Stimulated activated CD4-positive, alpha-beta T cell treated with anti-CD3 and anti-CD28 coated beads, TNF-alpha, amount 100 ng/mL, for 4 hours (primary cell): ENCODE results near the gene FLVCR1.
"Not testable (repeated sequence)": the region's sequence is repeated elsewhere in the genome, so short reads cannot be mapped to it uniquely, and the experiment has no call there.

Experiments
- DNase-seq, 3 experiments: peaks; one replicate each; pipeline ENCODE4 v3.0.0-alpha.2; 2020; ENCODE audit warnings: low read depth in 3 of 3

Gene FLVCR1

GRCh38 chr1:212860713-212861581 lies 2.9 kb downstream of the FLVCR1 start:
- DNase-seq: no peak

GRCh38 chr1:212862111-212862690 lies 4.1 kb downstream of the FLVCR1 start:
- no peak for DNase-seq

GRCh38 chr1:212863345-212863744 lies 5.3 kb downstream of the FLVCR1 start:
- DNase-seq: not testable (repeated sequence)

DNA sequence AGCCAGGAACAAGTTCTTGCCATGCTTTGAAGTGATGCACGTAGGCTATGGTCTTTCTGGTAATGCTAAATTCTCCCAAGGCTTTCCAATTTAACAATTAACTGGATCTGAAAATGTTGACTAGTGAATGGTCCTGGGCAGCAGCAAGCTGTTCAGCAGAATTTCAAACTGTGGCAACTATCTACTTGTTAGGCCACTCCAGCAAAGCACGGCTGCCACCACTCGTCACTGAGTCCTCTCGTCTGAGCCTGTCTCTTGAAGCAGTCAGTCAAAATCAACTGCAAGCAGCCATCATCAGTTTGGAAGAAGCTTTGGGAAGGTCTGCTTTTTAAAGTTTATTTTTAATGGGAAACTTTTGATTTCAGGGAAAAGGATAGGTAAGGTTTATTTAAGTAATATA lies 6.1 kb downstream of the FLVCR1 start:
- DNase-seq: no peak

DNA sequence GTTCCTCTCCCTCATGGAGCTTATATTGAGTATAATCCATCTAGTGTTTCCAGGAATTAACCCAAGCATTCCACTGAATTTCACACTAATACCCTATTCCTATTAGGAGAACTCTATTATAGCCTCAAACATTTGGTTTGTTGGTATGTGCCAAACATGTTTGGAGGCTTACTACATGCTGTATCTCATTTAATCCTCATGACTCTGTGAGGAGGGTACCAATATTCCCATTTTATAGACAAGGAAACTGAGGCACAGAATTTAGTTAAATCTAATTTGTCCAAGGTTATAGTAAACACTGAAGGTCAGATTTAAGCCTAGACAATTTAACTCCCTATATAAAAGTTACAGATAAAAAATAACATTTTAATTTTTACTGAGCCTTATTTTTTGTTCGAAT lies 9.1 kb downstream of the FLVCR1 start:
- DNase-seq: no peak

- DNase-seq: no peak
Measured at GRCh38 chr1:212871976-212872375, 13.9 kb downstream of the FLVCR1 start.

GRCh38 chr1:212873518-212873917 lies 15.4 kb downstream of the FLVCR1 start:
- no peak for DNase-seq

- no peak for DNase-seq
Measured at GRCh38 chr1:212878418-212878817, 20.3 kb downstream of the FLVCR1 start.

DNA sequence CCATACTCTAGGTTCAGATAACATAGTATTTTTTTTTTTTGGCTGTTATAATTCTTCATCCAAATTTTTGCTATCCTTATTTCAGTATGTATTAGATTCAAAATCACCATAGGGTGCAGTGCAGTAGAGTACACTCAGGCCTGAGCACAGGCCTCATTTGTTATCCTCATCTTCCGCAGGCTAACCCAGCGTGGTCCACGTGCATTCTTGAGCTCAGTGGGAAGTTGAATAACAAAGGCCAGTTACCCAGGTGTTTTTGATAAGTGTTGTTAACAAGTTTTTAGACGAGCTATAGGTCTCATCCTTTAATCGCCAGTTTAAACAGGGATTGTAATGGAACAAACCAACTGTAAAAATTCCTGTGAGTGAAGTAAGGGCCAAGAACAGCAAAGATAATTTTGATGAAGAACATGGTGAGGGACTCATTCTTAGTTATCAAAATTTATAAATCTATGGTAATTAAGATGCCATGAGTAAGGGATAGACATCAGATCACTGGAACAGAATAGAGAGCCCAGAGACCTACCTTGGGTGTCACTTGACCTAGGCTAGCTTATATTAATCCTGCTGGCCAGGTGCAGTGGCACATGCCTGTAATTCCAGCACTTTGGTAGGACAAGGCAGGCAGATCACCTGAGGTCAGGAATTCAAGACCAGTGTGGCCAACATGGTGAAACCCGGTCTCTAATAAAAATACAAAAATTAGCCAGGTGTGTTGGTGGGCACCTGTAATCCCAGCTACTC lies 22.0 kb downstream of the FLVCR1 start:
- no peak for DNase-seq

DNA sequence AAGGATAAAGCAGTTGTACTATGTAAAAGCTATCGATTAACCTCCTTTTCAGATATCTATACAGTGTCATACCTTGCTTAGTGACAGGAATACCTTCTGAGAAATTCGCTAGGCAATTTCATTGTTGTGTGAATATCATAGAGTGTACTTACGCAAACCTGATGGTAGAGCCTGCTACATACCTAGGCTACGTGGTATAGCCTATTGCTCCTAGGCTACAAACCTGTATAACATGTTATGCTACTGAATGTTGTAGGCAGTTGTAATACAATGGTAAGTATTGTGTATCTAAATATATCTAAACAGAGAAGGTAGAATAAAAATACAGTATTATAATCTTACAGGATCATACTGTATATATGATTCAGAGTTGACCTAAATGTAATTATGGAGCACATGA lies 26.5 kb downstream of the FLVCR1 start:
- DNase-seq: no peak

DNA sequence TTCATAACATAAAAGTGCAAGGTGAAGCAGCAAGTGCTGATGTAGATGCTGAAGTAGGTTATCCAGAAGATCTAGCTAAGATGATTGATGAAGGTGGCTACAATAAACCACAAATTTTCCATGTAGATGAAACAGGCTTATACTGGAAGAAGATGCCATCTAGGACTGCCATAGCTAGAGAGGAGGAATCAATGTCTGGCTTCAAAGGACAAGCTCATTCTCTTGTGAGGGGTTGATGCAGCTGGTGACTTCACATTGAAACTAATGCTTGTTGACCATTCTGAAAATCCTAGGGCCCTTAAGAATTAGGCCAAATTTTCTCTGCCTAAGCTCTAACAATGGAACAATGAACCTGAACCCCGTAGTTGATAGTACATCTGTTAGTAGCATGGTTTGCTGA lies 34.0 kb downstream of the FLVCR1 start:
- DNase-seq: no peak

GRCh38 chr1:212899845-212900244 lies 41.8 kb downstream of the FLVCR1 start:
- DNase-seq: no peak

- no peak for DNase-seq
Measured at GRCh38 chr1:212901290-212901689, 43.2 kb downstream of the FLVCR1 start.

- no peak for DNase-seq
Measured at GRCh38 chr1:212902054-212902453, 44.0 kb downstream of the FLVCR1 start.

- DNase-seq: no peak
Measured at GRCh38 chr1:212903664-212904063, 45.6 kb downstream of the FLVCR1 start.

DNA sequence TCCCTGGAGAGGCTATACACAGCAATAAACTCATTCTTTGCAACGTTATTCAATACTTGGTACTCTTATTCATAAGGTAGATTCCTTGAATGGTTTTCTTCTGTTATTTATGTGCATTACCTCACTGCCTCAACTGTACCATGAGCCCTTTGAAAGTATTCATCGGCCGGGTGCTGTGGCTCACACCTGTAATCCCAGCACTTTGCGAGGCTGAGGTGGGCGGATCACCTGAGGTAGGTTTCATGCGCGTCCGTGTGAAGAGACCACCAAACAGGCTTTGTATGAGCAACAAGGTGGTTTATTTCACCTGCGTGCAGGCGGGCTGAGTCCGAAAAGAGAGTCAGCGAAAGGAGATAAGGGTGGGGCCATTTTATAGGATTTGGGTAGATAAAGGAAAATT lies 50.0 kb downstream of the FLVCR1 start:
- DNase-seq: not testable (repeated sequence)

GRCh38 chr1:212908971-212909370 lies 50.9 kb downstream of the FLVCR1 start:
- DNase-seq: no peak

DNA sequence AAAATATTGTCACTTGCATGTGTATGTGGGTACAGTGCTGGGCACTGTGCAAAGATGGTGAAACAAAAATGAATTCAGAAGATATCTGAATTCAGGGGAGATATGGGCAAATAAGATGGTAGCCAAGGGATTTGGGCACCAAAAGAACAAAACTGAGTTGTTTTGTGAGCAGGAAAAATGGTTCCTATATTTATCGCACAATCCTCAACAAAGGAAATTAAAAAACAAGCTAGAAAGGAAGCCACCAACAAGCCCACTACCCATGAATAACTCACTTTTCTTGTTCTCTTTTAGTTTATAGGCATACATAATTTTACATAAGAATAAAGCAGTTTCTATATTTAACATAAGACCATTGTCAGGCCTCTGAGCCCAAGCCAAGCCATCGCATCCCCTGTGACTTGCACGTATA lies 51.6 kb downstream of the FLVCR1 start:
- no peak for DNase-seq

DNA sequence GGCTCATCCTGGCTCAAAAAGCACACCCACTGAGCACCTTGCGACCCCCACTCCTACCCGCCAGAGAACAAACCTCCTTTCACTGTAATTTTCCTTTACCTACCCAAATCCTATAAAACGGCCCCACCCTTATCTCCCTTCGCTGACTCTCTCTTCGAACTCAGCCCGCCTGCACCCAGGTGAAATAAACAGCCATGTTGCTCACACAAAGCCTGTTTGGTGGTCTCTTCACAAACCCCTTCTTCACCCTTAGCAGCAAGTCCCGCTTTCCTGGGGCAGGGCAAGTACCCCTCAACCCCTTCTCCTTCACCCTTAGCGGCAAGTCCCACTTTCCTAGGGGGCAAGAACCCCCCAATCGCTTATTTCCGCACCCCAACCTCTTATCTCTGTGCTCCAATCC lies 52.1 kb downstream of the FLVCR1 start:
- DNase-seq: not testable (repeated sequence)

DNA sequence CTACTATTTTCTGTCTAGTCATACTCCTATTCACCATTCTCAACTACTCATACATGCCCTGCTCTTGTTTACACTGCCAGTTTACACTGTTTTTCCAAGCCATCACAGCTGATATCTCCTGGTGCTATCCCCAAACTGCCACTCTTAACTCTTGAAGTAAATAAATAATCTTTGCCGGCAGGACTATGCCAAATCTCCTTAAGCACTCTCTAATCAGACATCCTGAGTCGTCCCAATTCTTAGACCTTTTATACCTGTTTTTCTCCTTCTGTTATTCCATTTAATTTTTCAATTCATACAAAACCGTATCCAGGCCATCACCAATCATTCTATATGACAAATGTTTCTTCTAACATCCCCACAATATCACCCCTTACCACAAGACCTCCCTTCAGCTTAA lies 55.6 kb downstream of the FLVCR1 start:
- DNase-seq: not testable (repeated sequence)

DNA sequence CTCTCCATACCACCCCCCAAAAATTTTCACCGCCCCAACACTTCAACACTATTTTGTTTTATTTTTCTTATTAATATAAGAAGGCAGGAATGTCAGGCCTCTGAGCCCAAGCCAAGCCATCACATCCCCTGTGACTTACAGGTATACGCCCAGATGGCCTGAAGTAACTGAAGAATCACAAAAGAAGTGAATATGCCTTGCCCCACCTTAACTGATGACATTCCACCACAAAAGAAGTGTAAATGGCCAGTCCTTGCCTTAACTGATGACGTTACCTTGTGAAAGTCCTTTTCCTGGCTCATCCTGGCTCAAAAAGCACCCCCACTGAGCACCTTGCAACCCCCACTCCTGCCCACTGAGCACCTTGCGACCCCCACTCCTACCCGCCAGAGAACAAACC lies 56.0 kb downstream of the FLVCR1 start:
- DNase-seq: not testable (repeated sequence)

DNA sequence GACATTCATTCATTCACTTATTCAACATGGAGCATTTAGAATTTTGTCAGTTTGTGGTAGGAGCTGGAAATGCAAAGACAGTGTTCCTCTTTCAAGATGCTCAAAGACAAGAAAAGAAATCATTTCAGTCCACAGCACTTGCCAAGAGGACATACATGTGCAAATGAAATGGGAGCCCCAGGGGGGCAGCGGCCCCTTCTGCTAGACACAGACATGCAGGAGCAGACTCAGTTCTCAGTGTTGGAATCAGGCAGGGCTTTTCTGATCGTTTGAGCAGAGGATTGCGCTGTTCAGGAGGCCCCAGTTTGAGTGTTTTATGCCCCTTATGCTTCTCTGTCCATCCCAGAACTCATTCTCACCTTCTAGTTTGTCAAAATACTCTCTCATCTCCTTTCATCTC lies 56.7 kb downstream of the FLVCR1 start:
- DNase-seq: no peak
